Measurements from ENCODE around the gene TRAF7. TPM values are rescaled to one million over a fixed set of nuclear protein-coding genes. Genes with fewer than 3 reads are reported as not detected.

The TRAF7 gene
- total RNA-seq, 2 experiments from 2014 or later: 19.9 to 24.0 TPM

GRCh38 chr16:2204416-2205103 lies 49.0 kb downstream of the TRAF7 start:
- peaks cover 23% of the 10 kb centered on the region for H3K4me1 ChIP-seq (ENCODE audit: insufficient read depth, low read length)

GRCh38 chr16:2205104-2205966 lies 49.8 kb downstream of the TRAF7 start, which contains the start of gene MLST8:
Gene MLST8, plus strand, starts transcription at chr16:2205454. Its CDS starts 632 bp downstream, at chr16:2206086.
- ChIA-PET POLR2A (interaction anchor here (0.6 to 4.8 kb wide), 12 partner anchors 9 to 1525 kb away, joined by 3 to 47 read pairs (median 4); partner anchors contain the start of genes AMDHD2, E4F1, ECI1 and PGP), CTCF (interaction anchor here (1.1 to 1.8 kb wide), 2 partner anchors 10 to 65 kb away, joined by 3 to 4 read pairs; no protein-coding TSS in a partner anchor)
- Mint-ChIP-seq H3K9me3 (no peaks in the 10 kb centered on the region), H3K4me1 (ENCODE audit: low read depth) (peaks cover 13% of the 10 kb centered on the region), H3K27ac (peak within 1 kb of the TSS; percentile 79), H3K36me3 (ENCODE audit: low read depth) (peaks cover 15% of the 10 kb centered on the region), H3K4me3 (peak within 1 kb of the TSS; percentile 90), H3K27me3 (no peaks in the 10 kb centered on the region)
- ATAC-seq (ENCODE audit: poor library complexity): peak; percentile 82
- intact Hi-C loops (cut with DNase I, micrococcal nuclease): loop anchor here (1.0 to 5.0 kb wide), 6 partner anchors 18 to 158 kb away; partner anchors contain the start of genes E4F1 (in 2 of the 2), ECI1 (in 2 of the 2), NTHL1 (in 1 of the 2) and RNPS1 (in 1 of the 2)
- Histone ChIP-seq H3K27ac (ENCODE audit: low read depth in 1 of 2, low read length in 2 of 2) (peak within 1 kb of the TSS; percentile 90 to 94), H3K27me3 (ENCODE audit: control insufficient read depth in 1 of 2, insufficient read depth in 2 of 2, low read length in 2 of 2) (no peaks in the 10 kb centered on the region), H3K4me3 (ENCODE audit: low read length) (peak within 1 kb of the TSS; percentile 59), H3K36me3 (ENCODE audit: insufficient read depth, low read length) (peaks cover 32% of the 10 kb centered on the region), H3K9me3 (ENCODE audit: control insufficient read depth in 1 of 2, insufficient read depth in 1 of 2, low read length in 2 of 2) (no peaks in the 10 kb centered on the region), H3K4me1 (ENCODE audit: insufficient read depth, low read length) (peaks cover 23% of the 10 kb centered on the region)
- peak; percentile 82 to 98 (median 92) for DNase-seq
- peak; percentile 26 for TF ChIP-seq CTCF (IDR thresholded peaks at IDR 0.05)

More at GRCh38 chr16:2204416-2205103, 49.0 kb downstream of the TRAF7 start:
- Mint-ChIP-seq H3K27me3 (no peaks in the 10 kb centered on the region), H3K9me3 (no peaks in the 10 kb centered on the region), H3K27ac (peak overlapping the region; percentile 62), H3K36me3 (ENCODE audit: low read depth) (peaks cover 13% of the 10 kb centered on the region), H3K4me3 (peak overlapping the region; percentile 86), H3K4me1 (ENCODE audit: low read depth) (peaks cover 13% of the 10 kb centered on the region)
- H3K27ac ChIP-seq (ENCODE audit: low read depth in 1 of 2, low read length in 2 of 2): peak overlapping the region; percentile 90 to 94
- no peaks in the 10 kb centered on the region for H3K9me3 ChIP-seq (ENCODE audit: control insufficient read depth in 1 of 2, insufficient read depth in 1 of 2, low read length in 2 of 2)
- CTCF ChIA-PET: interaction anchor here (1.1 kb wide), 2 partner anchors 10 to 64 kb away, joined by 3 read pairs; no protein-coding TSS in a partner anchor
- ATAC-seq (ENCODE audit: poor library complexity): no peak
- intact Hi-C loops (cut with DNase I, micrococcal nuclease): loop anchor here (1.0 to 5.0 kb wide), 6 partner anchors 19 to 157 kb away; partner anchors contain the start of genes E4F1 (in 2 of the 2), ECI1 (in 2 of the 2), NTHL1 (in 1 of the 2) and RNPS1 (in 1 of the 2)
- no peaks in the 10 kb centered on the region for H3K27me3 ChIP-seq (ENCODE audit: control insufficient read depth in 1 of 2, insufficient read depth in 2 of 2, low read length in 2 of 2)
- TF ChIP-seq CTCF (IDR thresholded peaks at IDR 0.05): no peak
- no peak for DNase-seq
- POLR2A ChIA-PET: interaction anchor here (0.6 to 4.8 kb wide), 5 partner anchors 10 to 240 kb away, joined by 3 to 47 read pairs (median 5); partner anchors contain the start of genes PGP, RNPS1, RPS2 and TRAF7
- peak overlapping the region; percentile 59 for H3K4me3 ChIP-seq (ENCODE audit: low read length)
- peaks cover 31% of the 10 kb centered on the region for H3K36me3 ChIP-seq (ENCODE audit: insufficient read depth, low read length)

GRCh38 chr16:2205967-2206313 lies 50.4 kb downstream of the TRAF7 start:
- peaks cover 13% of the 10 kb centered on the region for H3K4me1 Mint-ChIP-seq (ENCODE audit: low read depth)
- ATAC-seq (ENCODE audit: poor library complexity): no peak
- H3K4me3 Mint-ChIP-seq: peak overlapping the region; percentile 76

More at GRCh38 chr16:2205967-2206313, 50.4 kb downstream of the TRAF7 start:
- no peaks in the 10 kb centered on the region for H3K9me3 Mint-ChIP-seq
- H3K27ac Mint-ChIP-seq: peak overlapping the region; percentile 79
- no peak for DNase-seq
- Histone ChIP-seq H3K4me1 (ENCODE audit: insufficient read depth, low read length) (peaks cover 23% of the 10 kb centered on the region), H3K4me3 (ENCODE audit: low read length) (peak overlapping the region; percentile 59), H3K36me3 (ENCODE audit: insufficient read depth, low read length) (peaks cover 32% of the 10 kb centered on the region), H3K27ac (ENCODE audit: low read depth in 1 of 2, low read length in 2 of 2) (peak overlapping the region; percentile 45 to 62), H3K27me3 (ENCODE audit: control insufficient read depth in 1 of 2, insufficient read depth in 2 of 2, low read length in 2 of 2) (no peaks in the 10 kb centered on the region), H3K9me3 (ENCODE audit: control insufficient read depth in 1 of 2, insufficient read depth in 1 of 2, low read length in 2 of 2) (no peaks in the 10 kb centered on the region)
- CTCF ChIA-PET: interaction anchor here (1.1 to 1.8 kb wide), 2 partner anchors 11 to 66 kb away, joined by 3 to 4 read pairs; no protein-coding TSS in a partner anchor
- intact Hi-C loops (cut with DNase I, micrococcal nuclease): loop anchor here (1.0 to 5.0 kb wide), 7 partner anchors 8 to 159 kb away; partner anchors contain the start of genes E4F1 (in 2 of the 2), ECI1 (in 2 of the 2), NTHL1 (in 1 of the 2) and PGP (in 1 of the 2)
- H3K36me3 Mint-ChIP-seq (ENCODE audit: low read depth): peaks cover 16% of the 10 kb centered on the region
- H3K27me3 Mint-ChIP-seq: no peaks in the 10 kb centered on the region
- peak; percentile 2 for TF ChIP-seq CTCF (IDR thresholded peaks at IDR 0.05)
- POLR2A ChIA-PET: interaction anchor here (0.9 to 4.8 kb wide), 11 partner anchors 9 to 1526 kb away, joined by 3 to 47 read pairs (median 4); partner anchors contain the start of genes AMDHD2, E4F1, ECI1 and PGP

Data from CD4-positive, alpha-beta T cell (primary cell).